PFSK-1 (cell line): Measurements from ENCODE around the gene PTRH1.

Experiments
- POLR2AphosphoS5 ChIP-seq: IDR thresholded peaks from 2 replicates; pipeline ENCODE4 v1.6.1; 2012; ENCODE audit warnings: low read depth, mild to moderate bottlenecking, control low read depth, low read length, moderate library complexity
- REST ChIP-seq, 2 experiments: IDR thresholded peaks; 2 replicates each; pipeline versions ENCODE4 v1.6.1 to v1.8.0; 2011 to 2012; ENCODE audit warnings: low read depth in 2 of 2, low read length in 2 of 2, control low read depth in 1 of 2, inconsistent platforms in 1 of 2, mild to moderate bottlenecking in 1 of 2, moderate library complexity in 1 of 2; ENCODE audit not compliant: insufficient read depth in 1 of 2
- TAF1 ChIP-seq: IDR thresholded peaks from 2 replicates; pipeline ENCODE4 v1.6.1; 2012; ENCODE audit warnings: low read length, control low read depth, borderline replicate concordance; ENCODE audit not compliant: insufficient read depth

DNA sequence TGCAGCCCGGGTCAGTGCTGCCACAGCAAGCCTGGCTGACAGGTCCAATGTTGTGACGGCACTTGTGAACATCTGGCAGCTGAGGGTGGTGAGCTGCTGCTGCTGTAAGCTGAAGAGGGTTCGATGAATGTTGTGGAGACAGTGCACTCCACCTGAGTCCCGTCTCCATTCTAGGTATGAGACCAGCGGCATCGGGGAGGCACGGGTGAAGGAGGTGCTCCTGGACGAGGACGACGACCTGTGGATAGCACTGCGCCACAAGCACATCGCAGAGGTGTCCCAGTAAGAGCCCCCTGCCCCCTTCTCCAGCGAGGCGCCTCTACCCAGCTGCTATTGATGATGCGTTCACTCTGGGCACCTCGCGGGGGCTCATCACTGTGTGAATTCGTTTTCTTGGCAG, 47.6 kb downstream of the PTRH1 start:
- no peak for TF ChIP-seq POLR2AphosphoS5
- TF ChIP-seq TAF1, result no peak
- no peak for TF ChIP-seq REST (IDR thresholded peaks at IDR 0.05; ENCODE audit: insufficient read depth in 1 of 2, low read depth in 2 of 2, low read length in 2 of 2)
